Uterus (tissue), 4 donors: Measurements from ENCODE around the gene CTCFL. TPM values are rescaled to one million over a fixed set of nuclear protein-coding genes. Genes with fewer than 3 reads are reported as not detected.

ENCODE experiments used
- DNase-seq, 2 donors: peaks; one replicate each; pipeline ENCODE4 v3.0.0-alpha.2; 2019 to 2020
- H3K27ac ChIP-seq, 2 donors: fragments of 200-600 bp; sonication (generic); 1 replicate in 1 of 2; 2 replicates in 1 of 2; pipeline ENCODE4 v1.5.1; 2016 to 2018
- H3K27me3 ChIP-seq, 2 donors: fragments of 200-600 bp; sonication (generic); one replicate each; pipeline ENCODE4 v1.5.1; 2018 to 2019; ENCODE audit warnings: control low read depth in 1 of 2
- H3K36me3 ChIP-seq, 2 donors: fragments of 200-600 bp; sonication (generic); one replicate each; pipeline ENCODE4 v1.5.1; 2019; ENCODE audit warnings: control low read depth in 1 of 2
- H3K4me1 ChIP-seq, 2 donors: fragments of 200-600 bp; sonication (generic); one replicate each; pipeline ENCODE4 v1.5.1; 2018 to 2019; ENCODE audit warnings: control low read depth in 1 of 2
- H3K4me3 ChIP-seq, 2 donors: fragments of 200-600 bp; sonication (generic); 1 replicate in 1 of 2; 2 replicates in 1 of 2; pipeline ENCODE4 v1.5.1; 2018 to 2019; ENCODE audit warnings: mild to moderate bottlenecking in 1 of 2
- H3K9me3 ChIP-seq, 2 donors: fragments of 200-600 bp; sonication (generic); one replicate each; pipeline ENCODE4 v1.5.1; 2019; ENCODE audit warnings: control low read depth in 1 of 2
- POLR2A ChIP-seq, 2 donors: fragments of 450-650 bp; IDR thresholded peaks; one replicate each; pipeline ENCODE4 v1.6.1; 2016; ENCODE audit warnings: antibody characterized with exemption in 2 of 2, mild to moderate bottlenecking in 1 of 2, moderate library complexity in 1 of 2
- intact Hi-C: fragments of 100-400 bp; cut with DNase I; formaldehyde crosslinking; loops from one replicate; pipeline ENCODE4 v1.15.1; 2023; ENCODE audit warnings: low total_unique reads
- total RNA-seq, 4 donors: library from RNA; depleted of rRNA in 3 of 4; stranded (reverse); fragments of >200 nt in 3 of 4; gene quantifications; one replicate each; pipeline versions ENCODE4 v1.1.0 to v1.2.4, GENCODE V29; 2014 to 2023
- TF ChIP-seq, protein P1 (sequence below), 4 experiments: fragments of 200-600 bp in 2 of 4; fragments of 450-650 bp in 2 of 4; sonication (generic) in 2 of 4; IDR thresholded peaks; one replicate each; pipeline ENCODE4 v1.5.1; 2016 to 2019; ENCODE audit warnings: antibody characterized with exemption in 4 of 4, mild to moderate bottlenecking in 2 of 4, moderate library complexity in 1 of 4
- donor health status: DM: yes; HTN: yes; CAD: no.

CTCFL gene
- total RNA-seq, 4 donors from 2014 or later: 0.07 TPM; not detected in 3

DNA sequence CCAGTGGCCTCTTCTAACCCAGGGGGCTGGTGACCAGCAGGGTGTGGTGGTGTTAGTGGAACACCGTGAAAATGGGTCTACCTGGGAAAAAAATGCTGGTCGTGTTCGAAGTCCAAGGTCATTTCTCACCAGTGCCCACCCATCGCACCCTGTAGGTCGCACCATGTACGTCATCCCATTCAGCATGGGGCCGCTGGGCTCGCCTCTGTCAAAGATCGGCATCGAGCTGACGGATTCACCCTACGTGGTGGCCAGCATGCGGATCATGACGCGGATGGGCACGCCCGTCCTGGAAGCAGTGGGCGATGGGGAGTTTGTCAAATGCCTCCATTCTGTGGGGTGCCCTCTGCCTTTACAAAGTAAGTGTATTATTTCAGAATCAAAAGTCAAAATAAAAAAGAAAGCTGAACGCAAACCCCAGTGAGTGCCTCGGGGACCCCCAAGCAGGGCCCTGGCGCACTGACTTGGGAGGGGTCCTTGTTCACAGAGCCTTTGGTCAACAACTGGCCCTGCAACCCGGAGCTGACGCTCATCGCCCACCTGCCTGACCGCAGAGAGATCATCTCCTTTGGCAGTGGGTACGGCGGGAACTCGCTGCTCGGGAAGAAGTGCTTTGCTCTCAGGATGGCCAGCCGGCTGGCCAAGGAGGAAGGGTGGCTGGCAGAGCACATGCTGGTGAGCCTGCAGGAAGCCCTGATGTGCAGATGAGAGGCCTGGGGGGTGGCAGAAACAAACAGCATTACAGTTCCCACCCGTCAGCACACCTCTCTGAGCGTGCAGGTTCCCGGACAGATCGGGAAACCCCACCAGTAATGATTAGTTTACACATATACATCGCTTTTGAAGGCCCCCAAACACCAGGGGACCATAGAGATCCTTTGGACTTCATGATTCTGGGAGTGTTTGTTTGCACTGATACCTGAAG is 37.9 kb upstream of the CTCFL start:
- no peak overlapping the region for H3K4me3 ChIP-seq
- intact Hi-C loops: no loop called here
- H3K27me3 ChIP-seq: no peaks in the 10 kb centered on the region
- TF ChIP-seq, protein P1, sequence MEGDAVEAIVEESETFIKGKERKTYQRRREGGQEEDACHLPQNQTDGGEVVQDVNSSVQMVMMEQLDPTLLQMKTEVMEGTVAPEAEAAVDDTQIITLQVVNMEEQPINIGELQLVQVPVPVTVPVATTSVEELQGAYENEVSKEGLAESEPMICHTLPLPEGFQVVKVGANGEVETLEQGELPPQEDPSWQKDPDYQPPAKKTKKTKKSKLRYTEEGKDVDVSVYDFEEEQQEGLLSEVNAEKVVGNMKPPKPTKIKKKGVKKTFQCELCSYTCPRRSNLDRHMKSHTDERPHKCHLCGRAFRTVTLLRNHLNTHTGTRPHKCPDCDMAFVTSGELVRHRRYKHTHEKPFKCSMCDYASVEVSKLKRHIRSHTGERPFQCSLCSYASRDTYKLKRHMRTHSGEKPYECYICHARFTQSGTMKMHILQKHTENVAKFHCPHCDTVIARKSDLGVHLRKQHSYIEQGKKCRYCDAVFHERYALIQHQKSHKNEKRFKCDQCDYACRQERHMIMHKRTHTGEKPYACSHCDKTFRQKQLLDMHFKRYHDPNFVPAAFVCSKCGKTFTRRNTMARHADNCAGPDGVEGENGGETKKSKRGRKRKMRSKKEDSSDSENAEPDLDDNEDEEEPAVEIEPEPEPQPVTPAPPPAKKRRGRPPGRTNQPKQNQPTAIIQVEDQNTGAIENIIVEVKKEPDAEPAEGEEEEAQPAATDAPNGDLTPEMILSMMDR (IDR thresholded peaks at IDR 0.05): no peak
- no peak for TF ChIP-seq POLR2A (IDR thresholded peaks at IDR 0.05)
- H3K4me1 ChIP-seq: peaks cover 0 to 3% of the 10 kb centered on the region in 2 donors
- H3K27ac ChIP-seq: no peak overlapping the region
- no peaks in the 10 kb centered on the region for H3K9me3 ChIP-seq
- no peak for DNase-seq
- no peaks in the 10 kb centered on the region for H3K36me3 ChIP-seq

DNA sequence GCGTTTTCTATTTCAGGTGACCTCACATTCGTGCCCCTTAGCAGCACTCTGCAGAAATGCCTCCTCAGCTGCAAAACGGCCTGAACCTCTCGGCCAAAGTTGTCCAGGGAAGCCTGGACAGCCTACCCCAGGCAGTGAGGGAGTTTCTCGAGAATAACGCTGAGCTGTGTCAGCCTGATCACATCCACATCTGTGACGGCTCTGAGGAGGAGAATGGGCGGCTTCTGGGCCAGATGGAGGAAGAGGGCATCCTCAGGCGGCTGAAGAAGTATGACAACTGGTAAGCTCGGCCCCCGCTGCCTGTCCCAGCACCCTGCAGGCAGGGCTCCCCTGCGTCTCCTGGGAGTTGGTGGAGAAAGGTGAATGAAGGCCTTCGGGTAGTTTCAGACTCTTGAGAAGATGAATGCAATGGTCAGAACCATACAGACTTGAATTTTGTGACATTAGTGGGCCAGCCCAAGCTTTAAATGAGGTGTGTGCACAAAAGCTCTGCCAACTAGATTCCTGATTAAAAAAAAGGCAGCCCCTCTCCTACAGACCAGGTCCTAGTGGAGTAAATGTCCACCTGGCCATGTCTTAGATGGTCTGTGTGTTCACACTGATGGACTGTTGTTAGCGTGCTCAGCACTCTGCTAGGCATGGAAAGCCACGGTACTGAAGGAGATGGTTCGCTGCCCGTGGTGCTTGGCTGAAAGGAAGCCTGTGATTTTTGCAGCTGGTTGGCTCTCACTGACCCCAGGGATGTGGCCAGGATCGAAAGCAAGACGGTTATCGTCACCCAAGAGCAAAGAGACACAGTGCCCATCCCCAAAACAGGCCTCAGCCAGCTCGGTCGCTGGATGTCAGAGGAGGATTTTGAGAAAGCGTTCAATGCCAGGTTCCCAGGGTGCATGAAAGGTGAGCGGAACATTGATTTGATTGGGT is 36.7 kb upstream of the CTCFL start:
- DNase-seq: no peak
- Histone ChIP-seq H3K36me3 (no peaks in the 10 kb centered on the region), H3K4me1 (peaks cover 0 to 3% of the 10 kb centered on the region in 2 donors), H3K27ac (no peak overlapping the region), H3K27me3 (no peaks in the 10 kb centered on the region), H3K4me3 (no peak overlapping the region), H3K9me3 (no peaks in the 10 kb centered on the region)
- TF ChIP-seq, protein P1 (IDR thresholded peaks at IDR 0.05): no peak
- TF ChIP-seq POLR2A (IDR thresholded peaks at IDR 0.05): no peak
- intact Hi-C loops: no loop called here

DNA sequence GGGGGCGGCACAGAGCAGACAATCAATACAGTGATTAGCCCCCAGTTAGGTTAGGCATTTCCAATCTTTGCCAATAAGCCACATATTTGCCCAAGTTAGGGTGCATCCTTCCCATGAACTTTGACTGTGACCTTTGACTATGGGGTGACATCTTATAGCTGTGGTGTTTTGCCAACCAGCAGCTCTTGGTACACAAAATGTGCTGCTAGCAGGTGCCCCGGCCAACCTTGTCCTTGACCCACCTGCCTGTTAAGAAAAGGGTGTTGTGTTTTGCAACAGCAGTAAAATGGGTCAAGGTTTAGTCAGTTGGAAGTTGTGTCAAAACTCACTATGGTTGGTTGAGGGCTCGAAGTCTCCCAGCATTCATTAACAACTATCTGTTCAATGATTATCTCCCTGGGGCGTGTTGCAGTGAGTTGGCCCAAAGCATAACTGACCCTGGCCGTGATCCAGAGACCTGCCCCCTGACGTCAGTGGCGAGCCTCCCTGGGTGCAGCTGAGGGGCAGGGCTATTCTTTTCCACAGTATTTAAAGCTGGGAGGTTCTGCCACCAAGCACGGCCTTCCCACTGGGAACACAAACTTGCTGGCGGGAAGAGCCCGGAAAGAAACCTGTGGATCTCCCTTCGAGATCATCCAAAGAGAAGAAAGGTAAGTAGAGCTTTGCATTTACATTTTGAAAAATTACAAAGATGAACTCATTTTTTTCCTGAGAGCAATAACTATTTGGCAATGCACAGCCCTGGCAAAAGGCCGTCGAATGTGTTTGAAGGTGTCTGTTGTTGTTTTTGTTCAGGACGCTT is 35.8 kb upstream of the CTCFL start, which contains the start of gene PCK1:
Gene PCK1, plus strand, starts transcription at position 557 of the 802 bp plus-strand sequence. CDS start 302 bp downstream, outside the sequence.
- no peaks in the 10 kb centered on the region for H3K9me3 ChIP-seq
- H3K36me3 ChIP-seq: no peaks in the 10 kb centered on the region
- intact Hi-C loops: no loop called here
- H3K4me1 ChIP-seq: peaks cover 0 to 3% of the 10 kb centered on the region in 2 donors
- H3K27me3 ChIP-seq: no peaks in the 10 kb centered on the region
- DNase-seq: peak; percentile 65 to 72
- H3K4me3 ChIP-seq: no peak within 1 kb of the TSS
- no peak for TF ChIP-seq POLR2A (IDR thresholded peaks at IDR 0.05)
- TF ChIP-seq, protein P1 (IDR thresholded peaks at IDR 0.05): no peak
- no peak within 1 kb of the TSS for H3K27ac ChIP-seq

DNA sequence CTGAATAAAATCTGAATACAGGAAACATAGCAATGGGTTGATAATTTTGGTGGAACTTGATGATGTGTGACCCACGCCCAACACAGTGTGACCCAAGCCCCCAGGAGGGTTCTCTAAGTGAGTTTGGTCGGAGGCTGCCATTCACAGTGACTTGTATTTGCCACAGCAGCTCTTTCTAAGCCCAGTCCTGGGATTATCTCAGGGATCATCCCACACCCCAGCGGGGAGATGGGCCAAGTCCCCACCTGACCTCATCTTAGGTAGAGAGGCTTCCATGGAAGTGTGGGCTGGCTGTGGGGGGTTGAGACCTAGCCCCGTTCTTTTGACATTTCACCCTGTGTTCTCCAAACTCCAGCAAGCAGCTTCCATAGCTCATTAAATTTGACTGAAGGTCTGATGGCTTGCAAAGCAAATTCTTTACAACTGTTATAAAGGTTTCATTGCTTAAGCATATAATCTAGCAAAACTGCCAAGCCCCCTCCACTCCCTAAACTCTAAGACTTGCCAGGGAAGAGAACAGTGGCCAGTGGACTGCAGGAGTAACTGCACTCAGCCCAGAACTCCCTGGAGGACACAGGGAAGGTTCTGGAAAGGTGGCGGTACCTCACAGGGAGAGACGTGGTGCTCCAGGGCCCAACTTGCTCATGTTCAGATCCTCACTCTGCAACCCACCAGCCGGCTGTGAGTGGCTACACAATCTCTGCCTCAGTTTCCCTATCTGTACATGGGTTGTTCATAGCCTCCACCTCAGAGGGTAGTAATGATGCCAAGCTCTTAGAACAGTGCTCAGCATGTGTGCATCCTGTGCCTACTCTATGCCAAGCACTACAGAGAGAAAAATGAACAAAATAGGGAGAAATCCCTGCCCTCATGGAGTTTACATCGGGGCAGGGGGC is 35.0 kb upstream of the CTCFL start:
- no peak for DNase-seq
- no peak overlapping the region for H3K27ac ChIP-seq
- no peak overlapping the region for H3K4me3 ChIP-seq
- intact Hi-C loops: no loop called here
- no peaks in the 10 kb centered on the region for H3K9me3 ChIP-seq
- peaks cover 0 to 3% of the 10 kb centered on the region in 2 donors for H3K4me1 ChIP-seq
- no peaks in the 10 kb centered on the region for H3K36me3 ChIP-seq
- TF ChIP-seq, protein P1 (IDR thresholded peaks at IDR 0.05): no peak
- no peak for TF ChIP-seq POLR2A (IDR thresholded peaks at IDR 0.05)
- H3K27me3 ChIP-seq: no peaks in the 10 kb centered on the region
